HCT116 (cell line): ENCODE measurements around the gene IFT88.

Experiments used
- CEBPB ChIP-seq: IDR thresholded peaks from 2 replicates; pipeline ENCODE4 v1.6.1; 2012; ENCODE audit warnings: low read depth
- EZH2 ChIP-seq: fragments of 200-600 bp; sonication (generic); IDR thresholded peaks from 2 replicates; pipeline ENCODE4 v1.6.1; 2017; ENCODE audit warnings: antibody characterized with exemption, mixed run types
- EZH2phosphoT487 ChIP-seq: fragments of 200-600 bp; IDR thresholded peaks from 2 replicates; pipeline ENCODE4 v1.6.1; 2018; ENCODE audit warnings: antibody characterized with exemption, borderline replicate concordance
- FOSL1 ChIP-seq: IDR thresholded peaks from 2 replicates; pipeline ENCODE4 v1.6.1; 2012; ENCODE audit warnings: low read depth
- POLR2A ChIP-seq: IDR thresholded peaks from 2 replicates; pipeline ENCODE4 v1.7.0; 2011; ENCODE audit warnings: borderline replicate concordance; ENCODE audit not compliant: insufficient read depth, insufficient read length; ENCODE audit errors: extremely low read depth
- POLR2AphosphoS5 ChIP-seq: IDR thresholded peaks from 2 replicates; pipeline ENCODE4 v1.6.1; 2011; ENCODE audit warnings: mild to moderate bottlenecking, low read depth, low read length, moderate library complexity
- SIN3A ChIP-seq: IDR thresholded peaks from 2 replicates; pipeline ENCODE4 v1.6.1; 2012; ENCODE audit warnings: low read depth
- TCF7L2 ChIP-seq: IDR thresholded peaks from 2 replicates; pipeline ENCODE4 v1.7.0; 2011; ENCODE audit warnings: borderline replicate concordance, inconsistent platforms; ENCODE audit not compliant: insufficient read depth, insufficient read length; ENCODE audit errors: extremely low read depth
- TF ChIP-seq, protein P1 (sequence below), 3 experiments: fragments of 200-600 bp in 1 of 3; sonication (generic) in 1 of 3; IDR thresholded peaks in 2 of 3; conservative IDR thresholded peaks in 1 of 3; 2 replicates each; pipeline ENCODE4 v1.5.1; 2012 to 2017; ENCODE audit warnings: low read depth in 2 of 3, low read length in 2 of 3, antibody characterized with exemption in 1 of 3, borderline replicate concordance in 1 of 3, control low read depth in 1 of 3, mild to moderate bottlenecking in 1 of 3, mixed read lengths in 1 of 3, mixed run types in 1 of 3, moderate library complexity in 1 of 3; ENCODE audit not compliant: insufficient read depth in 1 of 3
- TF ChIP-seq, protein P2 (sequence below): IDR thresholded peaks from 2 replicates; pipeline ENCODE4 v1.6.1; 2012; ENCODE audit warnings: low read depth
- TF ChIP-seq, protein P3 (sequence below): IDR thresholded peaks from 2 replicates; pipeline ENCODE4 v1.6.1; 2012

DNA sequence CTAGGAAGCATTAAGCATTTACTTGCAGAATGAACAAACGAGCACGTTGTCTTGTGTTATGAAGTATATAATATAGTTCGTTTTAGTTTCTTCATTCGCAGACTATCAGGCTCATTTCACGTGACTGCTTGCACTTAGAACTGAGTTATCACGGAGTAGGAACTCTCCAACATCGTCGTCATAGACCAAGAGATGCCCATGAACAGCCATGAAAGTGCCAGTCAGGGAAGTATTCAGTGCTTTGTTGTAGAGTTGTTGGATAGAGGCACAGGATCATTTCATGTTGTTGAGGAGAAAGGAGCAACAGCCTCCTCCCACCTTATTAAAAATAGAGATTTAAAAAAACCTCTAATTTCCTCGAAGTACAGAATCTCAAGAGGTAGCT is 135.6 kb downstream of the IFT88 start:
- TF ChIP-seq POLR2A (no peak), SIN3A (no peak), EZH2phosphoT487 (no peak), CEBPB (no peak), FOSL1 (no peak), POLR2AphosphoS5 (no peak), TCF7L2 (no peak), EZH2 (no peak)
- TF ChIP-seq, protein P1, sequence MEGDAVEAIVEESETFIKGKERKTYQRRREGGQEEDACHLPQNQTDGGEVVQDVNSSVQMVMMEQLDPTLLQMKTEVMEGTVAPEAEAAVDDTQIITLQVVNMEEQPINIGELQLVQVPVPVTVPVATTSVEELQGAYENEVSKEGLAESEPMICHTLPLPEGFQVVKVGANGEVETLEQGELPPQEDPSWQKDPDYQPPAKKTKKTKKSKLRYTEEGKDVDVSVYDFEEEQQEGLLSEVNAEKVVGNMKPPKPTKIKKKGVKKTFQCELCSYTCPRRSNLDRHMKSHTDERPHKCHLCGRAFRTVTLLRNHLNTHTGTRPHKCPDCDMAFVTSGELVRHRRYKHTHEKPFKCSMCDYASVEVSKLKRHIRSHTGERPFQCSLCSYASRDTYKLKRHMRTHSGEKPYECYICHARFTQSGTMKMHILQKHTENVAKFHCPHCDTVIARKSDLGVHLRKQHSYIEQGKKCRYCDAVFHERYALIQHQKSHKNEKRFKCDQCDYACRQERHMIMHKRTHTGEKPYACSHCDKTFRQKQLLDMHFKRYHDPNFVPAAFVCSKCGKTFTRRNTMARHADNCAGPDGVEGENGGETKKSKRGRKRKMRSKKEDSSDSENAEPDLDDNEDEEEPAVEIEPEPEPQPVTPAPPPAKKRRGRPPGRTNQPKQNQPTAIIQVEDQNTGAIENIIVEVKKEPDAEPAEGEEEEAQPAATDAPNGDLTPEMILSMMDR (IDR thresholded peaks at IDR 0.05 in 2 of 3, conservative IDR thresholded peaks at IDR 0.05 in 1 of 3; ENCODE audit: borderline replicate concordance in 1 of 3, insufficient read depth in 1 of 3, low read depth in 2 of 3, low read length in 2 of 3): no peak
- TF ChIP-seq, protein P2, sequence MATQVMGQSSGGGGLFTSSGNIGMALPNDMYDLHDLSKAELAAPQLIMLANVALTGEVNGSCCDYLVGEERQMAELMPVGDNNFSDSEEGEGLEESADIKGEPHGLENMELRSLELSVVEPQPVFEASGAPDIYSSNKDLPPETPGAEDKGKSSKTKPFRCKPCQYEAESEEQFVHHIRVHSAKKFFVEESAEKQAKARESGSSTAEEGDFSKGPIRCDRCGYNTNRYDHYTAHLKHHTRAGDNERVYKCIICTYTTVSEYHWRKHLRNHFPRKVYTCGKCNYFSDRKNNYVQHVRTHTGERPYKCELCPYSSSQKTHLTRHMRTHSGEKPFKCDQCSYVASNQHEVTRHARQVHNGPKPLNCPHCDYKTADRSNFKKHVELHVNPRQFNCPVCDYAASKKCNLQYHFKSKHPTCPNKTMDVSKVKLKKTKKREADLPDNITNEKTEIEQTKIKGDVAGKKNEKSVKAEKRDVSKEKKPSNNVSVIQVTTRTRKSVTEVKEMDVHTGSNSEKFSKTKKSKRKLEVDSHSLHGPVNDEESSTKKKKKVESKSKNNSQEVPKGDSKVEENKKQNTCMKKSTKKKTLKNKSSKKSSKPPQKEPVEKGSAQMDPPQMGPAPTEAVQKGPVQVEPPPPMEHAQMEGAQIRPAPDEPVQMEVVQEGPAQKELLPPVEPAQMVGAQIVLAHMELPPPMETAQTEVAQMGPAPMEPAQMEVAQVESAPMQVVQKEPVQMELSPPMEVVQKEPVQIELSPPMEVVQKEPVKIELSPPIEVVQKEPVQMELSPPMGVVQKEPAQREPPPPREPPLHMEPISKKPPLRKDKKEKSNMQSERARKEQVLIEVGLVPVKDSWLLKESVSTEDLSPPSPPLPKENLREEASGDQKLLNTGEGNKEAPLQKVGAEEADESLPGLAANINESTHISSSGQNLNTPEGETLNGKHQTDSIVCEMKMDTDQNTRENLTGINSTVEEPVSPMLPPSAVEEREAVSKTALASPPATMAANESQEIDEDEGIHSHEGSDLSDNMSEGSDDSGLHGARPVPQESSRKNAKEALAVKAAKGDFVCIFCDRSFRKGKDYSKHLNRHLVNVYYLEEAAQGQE: no peak
- TF ChIP-seq, protein P3, sequence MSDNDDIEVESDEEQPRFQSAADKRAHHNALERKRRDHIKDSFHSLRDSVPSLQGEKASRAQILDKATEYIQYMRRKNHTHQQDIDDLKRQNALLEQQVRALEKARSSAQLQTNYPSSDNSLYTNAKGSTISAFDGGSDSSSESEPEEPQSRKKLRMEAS: no peak
